SIG-M5 (cell line): ENCODE data around the gene SEMA6A.
A peak's percentile ranks its signal among the peaks of the same experiment; 100 is the strongest.

Experiments used
- DNase-seq: peaks from one replicate; lab custom pipeline; 2025; lab: John Stamatoyannopoulos, UW

Gene SEMA6A

GRCh38 chr5:116574367-116575325 is at the start of gene SEMA6A:
Gene SEMA6A (minus strand): TSS chr5:116574823. CDS start chr5:116504944, 69,879 bp downstream.
- DNase-seq: peak; percentile 53

- no peak for DNase-seq
Observed at GRCh38 chr5:116622375-116623050, 47.9 kb upstream of the SEMA6A start.

GRCh38 chr5:116621599-116621998 is 47.0 kb upstream of the SEMA6A start:
- DNase-seq: no peak

- DNase-seq: no peak
Observed at GRCh38 chr5:116616876-116617275, 42.3 kb upstream of the SEMA6A start.

- DNase-seq: no peak
Observed at GRCh38 chr5:116614603-116614920, 39.9 kb upstream of the SEMA6A start.

- DNase-seq: no peak
Observed at GRCh38 chr5:116613445-116613844, 38.8 kb upstream of the SEMA6A start.

GRCh38 chr5:116612431-116612830 is 37.8 kb upstream of the SEMA6A start:
- no peak for DNase-seq

- no peak for DNase-seq
Observed at GRCh38 chr5:116605310-116606070, 30.9 kb upstream of the SEMA6A start.

GRCh38 chr5:116604805-116605204 is 30.2 kb upstream of the SEMA6A start:
- DNase-seq: no peak

- DNase-seq: no peak
Observed at GRCh38 chr5:116600876-116601275, 26.3 kb upstream of the SEMA6A start.

- DNase-seq: no peak
Observed at GRCh38 chr5:116598911-116599310, 24.3 kb upstream of the SEMA6A start.

- DNase-seq: no peak
Observed at GRCh38 chr5:116595498-116595897, 20.9 kb upstream of the SEMA6A start.

GRCh38 chr5:116593340-116593739 is 18.7 kb upstream of the SEMA6A start:
- DNase-seq: no peak

GRCh38 chr5:116585227-116585626 is 10.6 kb upstream of the SEMA6A start:
- no peak for DNase-seq

- DNase-seq: no peak
Observed at GRCh38 chr5:116583862-116584222, 9.2 kb upstream of the SEMA6A start.

GRCh38 chr5:116583085-116583861 is 8.7 kb upstream of the SEMA6A start:
- DNase-seq: no peak

- DNase-seq: no peak
Observed at GRCh38 chr5:116581910-116582309, 7.3 kb upstream of the SEMA6A start.

- no peak for DNase-seq
Observed at GRCh38 chr5:116579144-116579543, 4.5 kb upstream of the SEMA6A start.

GRCh38 chr5:116578676-116579075 is 4.1 kb upstream of the SEMA6A start:
- DNase-seq: no peak

- DNase-seq: no peak
Observed at GRCh38 chr5:116577064-116577788, 2.6 kb upstream of the SEMA6A start.

- DNase-seq: no peak
Observed at GRCh38 chr5:116576053-116576713, 1.6 kb upstream of the SEMA6A start.
